PFSK-1 (cell line): ENCODE results near the gene FAM171A2.

Source experiments
- FOXP2 ChIP-seq: optimal IDR thresholded peaks from 2 replicates; pipeline ENCODE3; 2011; ENCODE audit warnings: borderline replicate concordance, control low read depth, inconsistent platforms; ENCODE audit not compliant: insufficient read depth; ENCODE audit errors: extremely low read length, extremely low read depth
- POLR2AphosphoS5 ChIP-seq: IDR thresholded peaks from 2 replicates; pipeline ENCODE4 v1.6.1; 2012; ENCODE audit warnings: low read depth, mild to moderate bottlenecking, control low read depth, low read length, moderate library complexity
- REST ChIP-seq, 2 experiments: IDR thresholded peaks; 2 replicates each; pipeline versions ENCODE4 v1.6.1 to v1.8.0; 2011 to 2012; ENCODE audit warnings: low read depth in 2 of 2, low read length in 2 of 2, control low read depth in 1 of 2, inconsistent platforms in 1 of 2, mild to moderate bottlenecking in 1 of 2, moderate library complexity in 1 of 2; ENCODE audit not compliant: insufficient read depth in 1 of 2
- SIN3A ChIP-seq: IDR thresholded peaks from 2 replicates; pipeline ENCODE4 v1.6.1; 2012; ENCODE audit warnings: mild to moderate bottlenecking, low read length, moderate library complexity, borderline replicate concordance; ENCODE audit not compliant: insufficient read depth
- TAF1 ChIP-seq: IDR thresholded peaks from 2 replicates; pipeline ENCODE4 v1.6.1; 2012; ENCODE audit warnings: low read length, control low read depth, borderline replicate concordance; ENCODE audit not compliant: insufficient read depth

FAM171A2 gene

DNA sequence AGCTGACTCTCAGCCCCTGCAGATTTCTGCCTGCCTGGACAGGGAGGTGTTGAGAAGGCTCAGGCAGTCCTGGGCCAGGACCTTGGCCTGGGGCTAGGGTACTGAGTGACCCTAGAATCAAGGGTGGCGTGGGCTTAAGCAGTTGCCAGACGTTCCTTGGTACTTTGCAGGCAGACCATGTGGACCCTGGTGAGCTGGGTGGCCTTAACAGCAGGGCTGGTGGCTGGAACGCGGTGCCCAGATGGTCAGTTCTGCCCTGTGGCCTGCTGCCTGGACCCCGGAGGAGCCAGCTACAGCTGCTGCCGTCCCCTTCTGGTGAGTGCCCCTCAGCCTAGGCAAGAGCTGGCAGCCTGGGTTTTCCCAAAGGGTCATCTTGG lies 14.7 kb downstream of the FAM171A2 start:
- TF ChIP-seq TAF1 (no peak), REST (IDR thresholded peaks at IDR 0.05; ENCODE audit: insufficient read depth in 1 of 2, low read depth in 2 of 2, low read length in 2 of 2) (no peak), FOXP2 (no peak), SIN3A (no peak), POLR2AphosphoS5 (no peak)

GRCh38 chr17:44348234-44348987 lies 15.2 kb downstream of the FAM171A2 start:
- TF ChIP-seq REST (IDR thresholded peaks at IDR 0.05; ENCODE audit: insufficient read depth in 1 of 2, low read depth in 2 of 2, low read length in 2 of 2) (no peak), FOXP2 (no peak), TAF1 (no peak), SIN3A (no peak), POLR2AphosphoS5 (no peak)

GRCh38 chr17:44346064-44346844 lies 17.4 kb downstream of the FAM171A2 start:
- no peak for TF ChIP-seq SIN3A
- no peak for TF ChIP-seq REST (IDR thresholded peaks at IDR 0.05; ENCODE audit: insufficient read depth in 1 of 2, low read depth in 2 of 2, low read length in 2 of 2)
- no peak for TF ChIP-seq FOXP2
- TF ChIP-seq TAF1: no peak
- no peak for TF ChIP-seq POLR2AphosphoS5

GRCh38 chr17:44345454-44346026 lies 18.1 kb downstream of the FAM171A2 start:
- TF ChIP-seq TAF1 (no peak), SIN3A (no peak), FOXP2 (no peak), POLR2AphosphoS5 (peak; percentile 7; the same call in 1 of the 2 replicates)

DNA sequence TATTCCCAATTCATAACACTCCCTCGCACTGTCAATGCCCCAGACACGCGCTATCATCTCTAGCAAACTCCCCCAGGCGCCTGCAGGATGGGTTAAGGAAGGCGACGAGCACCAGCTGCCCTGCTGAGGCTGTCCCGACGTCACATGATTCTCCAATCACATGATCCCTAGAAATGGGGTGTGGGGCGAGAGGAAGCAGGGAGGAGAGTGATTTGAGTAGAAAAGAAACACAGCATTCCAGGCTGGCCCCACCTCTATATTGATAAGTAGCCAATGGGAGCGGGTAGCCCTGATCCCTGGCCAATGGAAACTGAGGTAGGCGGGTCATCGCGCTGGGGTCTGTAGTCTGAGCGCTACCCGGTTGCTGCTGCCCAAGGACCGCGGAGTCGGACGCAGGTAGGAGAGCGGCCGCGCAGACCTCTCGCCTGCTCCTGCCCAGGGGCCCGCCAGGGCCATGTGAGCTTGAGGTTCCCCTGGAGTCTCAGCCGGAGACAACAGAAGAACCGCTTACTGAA lies 18.7 kb downstream of the FAM171A2 start, which contains the start of gene GRN:
TSS of gene GRN (plus strand) at position 364 of the 515 bp plus-strand sequence. CDS start 3,863 bp downstream, outside the sequence.
- TF ChIP-seq FOXP2 (peak; percentile 38), TAF1 (0 out of 2 replicates have a peak, but pooled peaks have one; percentile 74), SIN3A (peak; percentile 99), POLR2AphosphoS5 (peak; percentile 82), REST (IDR thresholded peaks at IDR 0.05; ENCODE audit: insufficient read depth in 1 of 2, low read depth in 2 of 2, low read length in 2 of 2) (no peak)
